ENCODE measurements around the gene CC2D1A. TPM values are rescaled to one million over a fixed set of nuclear protein-coding genes. Genes with fewer than 3 reads are reported as not detected.
"Not testable (repeated sequence)": the region's sequence is repeated elsewhere in the genome, so short reads cannot be mapped to it uniquely, and the experiment has no call there.

CC2D1A gene
- total RNA-seq, 6 experiments from 2014 or later, result 22.9 to 28.3 (median 25.5) TPM

- no peak for TF ChIP-seq CTCF (IDR thresholded peaks at IDR 0.05)
- Mint-ChIP-seq H3K9me3 (peaks cover 5% of the 10 kb centered on the region; the same call in 1 of the 2 replicates), H3K4me3 (no peak overlapping the region), H3K36me3 (ENCODE audit: low read depth) (peaks cover 31% of the 10 kb centered on the region), H3K27ac (no peak overlapping the region), H3K27me3 (ENCODE audit: insufficient read depth) (no peaks in the 10 kb centered on the region; the same call in 1 of the 2 replicates), H3K4me1 (ENCODE audit: low read depth) (no peaks in the 10 kb centered on the region)
- no peak for DNase-seq
These were observed 12.9 kb downstream of the CC2D1A start for GRCh38 chr19:13918726-13919411.

- peaks cover 39% of the 10 kb centered on the region for H3K36me3 Mint-ChIP-seq (ENCODE audit: low read depth)
- TF ChIP-seq CTCF (IDR thresholded peaks at IDR 0.05), result no peak
- no peak overlapping the region for H3K27ac Mint-ChIP-seq
- peaks cover 5% of the 10 kb centered on the region; the same call in 1 of the 2 replicates for H3K9me3 Mint-ChIP-seq
- no peak for DNase-seq
- H3K4me3 Mint-ChIP-seq, result no peak overlapping the region
- no peaks in the 10 kb centered on the region for H3K4me1 Mint-ChIP-seq (ENCODE audit: low read depth)
- no peaks in the 10 kb centered on the region; the same call in none of the 2 replicates for H3K27me3 Mint-ChIP-seq (ENCODE audit: insufficient read depth)
These were observed 14.5 kb downstream of the CC2D1A start for GRCh38 chr19:13920524-13920923.

DNA sequence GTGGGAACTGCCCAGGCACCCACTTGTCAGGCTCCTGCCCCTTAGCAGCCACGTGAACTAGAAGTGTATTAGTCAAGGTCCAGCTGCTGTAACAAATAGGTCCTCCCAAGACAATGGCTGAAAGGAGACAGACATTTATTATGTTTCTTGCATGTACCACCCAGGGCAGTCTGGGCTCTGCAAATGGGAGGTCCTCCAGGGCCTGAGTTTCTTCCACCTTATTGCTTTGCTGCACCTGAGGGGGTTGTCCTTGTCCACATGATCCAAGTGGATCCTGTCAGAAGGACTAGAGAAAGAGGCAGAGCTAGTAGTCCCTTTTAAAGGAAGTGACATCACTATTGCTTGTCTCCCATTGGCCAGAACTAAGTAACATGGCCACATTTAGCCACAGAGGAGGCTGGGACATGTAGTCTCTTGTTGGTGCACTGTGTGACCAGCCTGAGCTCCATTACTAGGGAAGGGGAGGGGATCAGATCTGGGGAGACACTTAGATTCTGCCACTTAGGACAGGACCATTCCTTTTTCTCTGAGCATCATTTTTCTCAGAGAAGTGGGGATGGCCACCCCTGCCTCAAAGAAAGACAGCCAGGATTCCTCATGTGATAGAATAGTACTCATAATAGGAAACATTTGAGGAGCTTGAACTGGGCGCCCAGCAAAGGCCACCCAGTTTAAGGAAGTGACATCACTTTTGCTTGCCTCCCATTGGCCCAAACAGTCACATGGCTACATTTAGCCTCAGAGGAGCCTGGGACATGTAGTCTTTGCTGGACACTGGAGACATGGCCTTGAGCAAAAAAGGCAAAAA is 15.1 kb downstream of the CC2D1A start:
- H3K4me1 Mint-ChIP-seq (ENCODE audit: low read depth), result no peaks in the 10 kb centered on the region
- peak; percentile 28 for DNase-seq
- H3K27me3 Mint-ChIP-seq (ENCODE audit: insufficient read depth), result no peaks in the 10 kb centered on the region; the same call in none of the 2 replicates
- no peak for TF ChIP-seq CTCF (IDR thresholded peaks at IDR 0.05)
- H3K4me3 Mint-ChIP-seq, result no peak overlapping the region
- H3K36me3 Mint-ChIP-seq (ENCODE audit: low read depth), result peaks cover 39% of the 10 kb centered on the region
- peak overlapping the region; percentile 66 for H3K27ac Mint-ChIP-seq
- peaks cover 5% of the 10 kb centered on the region; the same call in 1 of the 2 replicates for H3K9me3 Mint-ChIP-seq

DNA sequence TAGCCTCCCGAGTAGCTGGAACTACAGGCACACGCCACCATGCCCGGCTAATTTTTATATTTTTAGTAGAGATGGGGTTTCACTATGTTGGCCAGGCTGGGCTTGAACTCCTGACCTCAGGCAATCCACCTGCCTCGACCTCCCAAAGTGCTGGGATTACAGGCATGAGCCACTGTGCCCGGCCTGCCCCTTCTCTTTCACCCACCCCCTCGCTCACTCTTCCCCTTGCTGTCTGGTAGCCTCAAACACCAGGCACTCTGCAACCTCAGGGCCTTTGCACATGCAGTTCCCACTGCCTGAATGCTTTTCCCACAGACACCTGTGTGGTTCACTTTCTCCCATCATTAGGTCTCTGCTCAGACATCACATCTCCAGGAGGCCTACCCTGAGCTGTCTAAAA is 16.1 kb downstream of the CC2D1A start:
- H3K36me3 Mint-ChIP-seq (ENCODE audit: low read depth), result peaks cover 46% of the 10 kb centered on the region
- not testable (repeated sequence) for H3K9me3 Mint-ChIP-seq; H3K4me1 Mint-ChIP-seq (ENCODE audit: low read depth); H3K4me3 Mint-ChIP-seq; DNase-seq; H3K27me3 Mint-ChIP-seq (ENCODE audit: insufficient read depth); H3K27ac Mint-ChIP-seq

- DNase-seq, result no peak
- Mint-ChIP-seq H3K9me3 (peaks cover 5% of the 10 kb centered on the region; the same call in 1 of the 2 replicates), H3K36me3 (ENCODE audit: low read depth) (peaks cover 53% of the 10 kb centered on the region), H3K4me3 (no peak overlapping the region), H3K27me3 (ENCODE audit: insufficient read depth) (no peaks in the 10 kb centered on the region; the same call in none of the 2 replicates), H3K27ac (no peak overlapping the region; the same call in 1 of the 2 replicates), H3K4me1 (ENCODE audit: low read depth) (no peaks in the 10 kb centered on the region)
- TF ChIP-seq CTCF (IDR thresholded peaks at IDR 0.05), result no peak
These were observed 17.4 kb downstream of the CC2D1A start for GRCh38 chr19:13923194-13923987.
